Measurements from ENCODE around the gene QRICH1. TPM values are rescaled to one million over a fixed set of nuclear protein-coding genes. Genes with fewer than 3 reads are reported as not detected.

Gene QRICH1
- total RNA-seq, 2 donors from 2014 or later, result 59.8 to 76.0 TPM

DNA sequence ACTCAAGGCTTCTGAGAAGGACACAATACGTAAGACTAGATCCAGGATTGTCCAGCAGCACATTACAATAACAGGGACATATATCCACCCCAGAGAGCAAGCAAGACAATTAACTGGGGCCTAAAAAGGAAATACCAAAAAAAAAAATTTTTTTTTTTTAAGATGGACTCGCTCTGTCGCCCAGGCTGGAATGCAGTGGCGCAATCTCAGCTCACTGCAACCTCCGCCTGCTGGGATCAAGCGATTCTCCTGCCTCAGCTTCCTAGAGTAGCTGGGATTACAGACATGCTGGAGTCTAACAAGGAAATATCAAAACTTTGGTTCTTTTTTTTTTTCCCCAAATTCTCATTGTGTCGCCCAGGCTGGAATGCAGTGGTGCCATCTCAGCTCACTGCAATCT, 35.9 kb downstream of the QRICH1 start:
- Histone ChIP-seq H3K4me3 (no peak overlapping the region), H3K4me1 (no peaks in the 10 kb centered on the region), H3K9me3 (no peaks in the 10 kb centered on the region), H3K9ac (ENCODE audit: low read depth in 2 of 2, low read length in 2 of 2) (no peak overlapping the region), H3K27me3 (no peaks in the 10 kb centered on the region), H3K36me3 (peaks cover 8% of the 10 kb centered on the region), H3K27ac (no peak overlapping the region)
- intact Hi-C loops (cut with DNase I), result no loop called here
- DNase-seq, result no peak
- TF ChIP-seq, protein P1, sequence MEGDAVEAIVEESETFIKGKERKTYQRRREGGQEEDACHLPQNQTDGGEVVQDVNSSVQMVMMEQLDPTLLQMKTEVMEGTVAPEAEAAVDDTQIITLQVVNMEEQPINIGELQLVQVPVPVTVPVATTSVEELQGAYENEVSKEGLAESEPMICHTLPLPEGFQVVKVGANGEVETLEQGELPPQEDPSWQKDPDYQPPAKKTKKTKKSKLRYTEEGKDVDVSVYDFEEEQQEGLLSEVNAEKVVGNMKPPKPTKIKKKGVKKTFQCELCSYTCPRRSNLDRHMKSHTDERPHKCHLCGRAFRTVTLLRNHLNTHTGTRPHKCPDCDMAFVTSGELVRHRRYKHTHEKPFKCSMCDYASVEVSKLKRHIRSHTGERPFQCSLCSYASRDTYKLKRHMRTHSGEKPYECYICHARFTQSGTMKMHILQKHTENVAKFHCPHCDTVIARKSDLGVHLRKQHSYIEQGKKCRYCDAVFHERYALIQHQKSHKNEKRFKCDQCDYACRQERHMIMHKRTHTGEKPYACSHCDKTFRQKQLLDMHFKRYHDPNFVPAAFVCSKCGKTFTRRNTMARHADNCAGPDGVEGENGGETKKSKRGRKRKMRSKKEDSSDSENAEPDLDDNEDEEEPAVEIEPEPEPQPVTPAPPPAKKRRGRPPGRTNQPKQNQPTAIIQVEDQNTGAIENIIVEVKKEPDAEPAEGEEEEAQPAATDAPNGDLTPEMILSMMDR (IDR thresholded peaks at IDR 0.05), result no peak

DNA sequence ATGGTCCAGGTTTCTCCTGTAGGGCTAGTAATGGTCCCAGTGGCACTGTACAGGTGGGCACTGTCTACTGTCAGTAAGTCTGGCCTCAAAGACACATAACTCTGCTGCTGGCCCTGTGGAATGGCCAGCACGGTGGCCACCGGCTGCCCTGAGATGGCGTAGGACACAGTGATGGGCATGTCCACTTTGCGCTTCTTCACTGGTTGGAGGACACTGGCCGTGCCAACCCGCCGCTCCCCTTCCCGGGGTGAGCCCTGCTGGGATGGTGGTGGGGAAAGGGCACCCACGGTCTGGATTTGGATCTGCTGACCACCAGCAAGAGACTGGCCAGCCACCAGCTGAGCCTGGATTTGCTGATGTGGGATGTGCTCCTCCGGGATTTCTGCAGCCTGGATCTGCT, 36.6 kb downstream of the QRICH1 start:
- Histone ChIP-seq H3K4me1 (no peaks in the 10 kb centered on the region), H3K27me3 (no peaks in the 10 kb centered on the region), H3K9ac (ENCODE audit: low read depth in 2 of 2, low read length in 2 of 2) (no peak overlapping the region), H3K4me3 (no peak overlapping the region), H3K27ac (no peak overlapping the region), H3K9me3 (no peaks in the 10 kb centered on the region), H3K36me3 (peaks cover 8% of the 10 kb centered on the region)
- DNase-seq, result no peak
- TF ChIP-seq, protein P1 (IDR thresholded peaks at IDR 0.05), result no peak
- intact Hi-C loops (cut with DNase I), result no loop called here

DNA sequence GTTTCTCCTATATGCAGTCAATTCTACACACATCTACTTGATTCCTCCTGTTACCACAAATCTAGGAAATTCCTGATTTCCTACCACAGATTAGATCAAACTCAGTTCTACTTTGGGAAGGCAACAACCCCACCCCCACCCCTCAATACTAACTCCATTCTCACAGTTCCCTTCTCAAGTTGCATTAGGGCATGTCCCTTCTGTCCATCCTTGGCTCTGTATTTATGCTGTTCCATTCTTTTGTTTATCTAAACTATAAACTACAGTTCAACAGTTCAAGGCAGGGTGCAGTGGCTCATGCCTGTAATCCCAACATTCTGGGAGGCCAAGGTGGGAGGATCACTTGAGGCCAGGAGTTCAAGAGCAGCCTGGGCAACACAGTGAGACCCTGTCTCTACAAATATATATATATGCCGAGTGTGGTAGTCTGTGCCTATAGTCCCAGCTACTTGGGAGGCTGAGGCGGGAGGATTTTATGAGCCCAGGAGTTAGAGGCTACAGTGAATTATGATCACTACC, 39.5 kb downstream of the QRICH1 start:
- no peaks in the 10 kb centered on the region for H3K9me3 ChIP-seq
- no peak for DNase-seq
- peaks cover 8% of the 10 kb centered on the region for H3K36me3 ChIP-seq
- no peak overlapping the region for H3K27ac ChIP-seq
- no peak overlapping the region for H3K9ac ChIP-seq (ENCODE audit: low read depth in 2 of 2, low read length in 2 of 2)
- H3K4me3 ChIP-seq, result no peak overlapping the region
- no peaks in the 10 kb centered on the region for H3K4me1 ChIP-seq
- H3K27me3 ChIP-seq, result no peaks in the 10 kb centered on the region
- TF ChIP-seq, protein P1 (IDR thresholded peaks at IDR 0.05), result no peak
- intact Hi-C loops (cut with DNase I), result no loop called here

DNA sequence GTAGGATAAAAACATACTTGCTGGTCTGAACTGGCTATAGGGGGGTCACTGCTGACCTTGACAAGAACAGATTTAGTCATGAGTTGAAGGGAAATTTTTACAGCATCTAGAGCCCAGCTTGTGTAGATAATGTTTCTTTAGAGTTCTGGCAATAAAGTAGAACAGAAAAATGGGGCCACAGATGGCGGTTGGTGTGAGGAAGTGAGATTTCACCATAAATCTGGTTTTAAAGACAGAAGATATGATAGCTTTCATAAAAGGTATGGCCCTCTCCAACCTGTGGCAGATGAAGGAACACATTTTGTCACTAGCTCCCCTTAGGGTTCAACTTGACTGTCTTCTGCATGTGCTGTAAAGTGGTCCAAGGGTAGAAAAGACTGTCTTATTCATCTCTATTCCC, 40.3 kb downstream of the QRICH1 start:
- H3K36me3 ChIP-seq, result peaks cover 8% of the 10 kb centered on the region
- TF ChIP-seq, protein P1 (IDR thresholded peaks at IDR 0.05), result no peak
- H3K4me3 ChIP-seq, result no peak overlapping the region
- no peaks in the 10 kb centered on the region for H3K4me1 ChIP-seq
- H3K9me3 ChIP-seq, result no peaks in the 10 kb centered on the region
- DNase-seq, result no peak
- no peaks in the 10 kb centered on the region for H3K27me3 ChIP-seq
- intact Hi-C loops (cut with DNase I), result no loop called here
- no peak overlapping the region for H3K9ac ChIP-seq (ENCODE audit: low read depth in 2 of 2, low read length in 2 of 2)
- no peak overlapping the region for H3K27ac ChIP-seq

DNA sequence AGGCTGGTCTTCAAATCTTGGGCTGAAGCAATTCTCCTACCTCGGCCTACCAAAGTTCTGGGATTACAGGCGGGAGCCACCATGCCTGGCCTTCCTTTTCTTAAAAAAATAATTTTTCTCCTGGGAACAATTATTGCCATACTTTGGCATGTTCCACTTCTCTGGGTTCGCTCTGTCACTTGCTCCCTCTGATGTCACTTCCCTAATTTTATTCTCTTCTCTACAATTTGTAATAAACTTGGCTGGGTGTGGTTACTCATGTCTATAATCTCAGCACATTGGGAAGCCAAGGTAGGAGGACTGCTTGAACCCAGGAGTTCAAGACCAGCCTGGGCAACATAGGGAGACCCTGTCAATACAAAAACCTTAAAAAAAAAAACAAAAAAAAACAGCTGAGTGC, 58.6 kb downstream of the QRICH1 start:
- Histone ChIP-seq H3K4me1 (no peaks in the 10 kb centered on the region), H3K27ac (no peak overlapping the region), H3K36me3 (peaks cover 13% of the 10 kb centered on the region), H3K9ac (ENCODE audit: low read depth in 2 of 2, low read length in 2 of 2) (no peak overlapping the region), H3K9me3 (no peaks in the 10 kb centered on the region), H3K27me3 (no peaks in the 10 kb centered on the region), H3K4me3 (no peak overlapping the region)
- intact Hi-C loops (cut with DNase I), result no loop called here
- TF ChIP-seq, protein P1 (IDR thresholded peaks at IDR 0.05), result no peak
- no peak for DNase-seq
